Measurements from ENCODE around the gene PPFIBP1. TPM values are rescaled to one million over a fixed set of nuclear protein-coding genes. Genes with fewer than 3 reads are reported as not detected.

The PPFIBP1 gene
- total and polyA plus RNA-seq, 2 of the 13 experiments (the other 11 are each of a cell fraction or from before 2014, with no cell fraction given), result 16.2 to 21.8 TPM

DNA sequence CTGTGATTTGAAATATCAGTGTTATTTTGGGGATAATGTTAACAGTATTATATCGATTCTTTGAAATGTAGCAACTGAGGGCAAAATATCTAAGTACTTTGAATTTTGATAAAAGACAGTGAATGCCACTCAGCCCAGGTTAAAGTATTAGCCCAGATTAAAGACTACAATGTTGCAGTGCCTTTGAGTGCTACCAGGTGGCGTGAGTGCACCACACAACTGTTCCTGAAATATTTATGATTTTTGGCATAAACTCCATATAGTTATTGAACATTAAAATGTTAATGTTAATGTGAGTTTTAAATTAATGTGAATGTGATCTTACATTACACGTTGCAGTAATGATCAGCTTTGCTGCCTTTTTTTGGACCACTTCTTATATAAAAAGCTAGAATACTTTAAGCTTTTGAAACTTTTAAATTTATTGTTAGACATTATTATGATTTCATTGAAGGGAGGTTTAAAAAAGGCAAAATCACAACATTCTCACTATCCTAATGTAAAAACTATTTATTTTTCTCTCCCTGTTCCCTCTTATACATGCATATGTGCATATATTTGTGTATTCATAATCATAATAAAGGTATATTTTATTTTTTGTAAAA lies 209.1 kb downstream of the PPFIBP1 start (continued):
- TF ChIP-seq, protein P1, sequence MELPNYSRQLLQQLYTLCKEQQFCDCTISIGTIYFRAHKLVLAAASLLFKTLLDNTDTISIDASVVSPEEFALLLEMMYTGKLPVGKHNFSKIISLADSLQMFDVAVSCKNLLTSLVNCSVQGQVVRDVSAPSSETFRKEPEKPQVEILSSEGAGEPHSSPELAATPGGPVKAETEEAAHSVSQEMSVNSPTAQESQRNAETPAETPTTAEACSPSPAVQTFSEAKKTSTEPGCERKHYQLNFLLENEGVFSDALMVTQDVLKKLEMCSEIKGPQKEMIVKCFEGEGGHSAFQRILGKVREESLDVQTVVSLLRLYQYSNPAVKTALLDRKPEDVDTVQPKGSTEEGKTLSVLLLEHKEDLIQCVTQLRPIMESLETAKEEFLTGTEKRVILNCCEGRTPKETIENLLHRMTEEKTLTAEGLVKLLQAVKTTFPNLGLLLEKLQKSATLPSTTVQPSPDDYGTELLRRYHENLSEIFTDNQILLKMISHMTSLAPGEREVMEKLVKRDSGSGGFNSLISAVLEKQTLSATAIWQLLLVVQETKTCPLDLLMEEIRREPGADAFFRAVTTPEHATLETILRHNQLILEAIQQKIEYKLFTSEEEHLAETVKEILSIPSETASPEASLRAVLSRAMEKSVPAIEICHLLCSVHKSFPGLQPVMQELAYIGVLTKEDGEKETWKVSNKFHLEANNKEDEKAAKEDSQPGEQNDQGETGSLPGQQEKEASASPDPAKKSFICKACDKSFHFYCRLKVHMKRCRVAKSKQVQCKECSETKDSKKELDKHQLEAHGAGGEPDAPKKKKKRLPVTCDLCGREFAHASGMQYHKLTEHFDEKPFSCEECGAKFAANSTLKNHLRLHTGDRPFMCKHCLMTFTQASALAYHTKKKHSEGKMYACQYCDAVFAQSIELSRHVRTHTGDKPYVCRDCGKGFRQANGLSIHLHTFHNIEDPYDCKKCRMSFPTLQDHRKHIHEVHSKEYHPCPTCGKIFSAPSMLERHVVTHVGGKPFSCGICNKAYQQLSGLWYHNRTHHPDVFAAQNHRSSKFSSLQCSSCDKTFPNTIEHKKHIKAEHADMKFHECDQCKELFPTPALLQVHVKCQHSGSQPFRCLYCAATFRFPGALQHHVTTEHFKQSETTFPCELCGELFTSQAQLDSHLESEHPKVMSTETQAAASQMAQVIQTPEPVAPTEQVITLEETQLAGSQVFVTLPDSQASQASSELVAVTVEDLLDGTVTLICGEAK (IDR thresholded peaks at IDR 0.05), result no peak
- TF ChIP-seq, protein P1 (CRISPR knock-in tag; IDR thresholded peaks at IDR 0.05), result no peak
- no peak for TF ChIP-seq ZFP62 (CRISPR knock-in tag; IDR thresholded peaks at IDR 0.05)
- TF ChIP-seq MAF1 (CRISPR knock-in tag; IDR thresholded peaks at IDR 0.05; ENCODE audit: borderline replicate concordance), result no peak
- TF ChIP-seq ZNF776 (CRISPR knock-in tag; IDR thresholded peaks at IDR 0.05), result no peak
- no peak for TF ChIP-seq SP5 (CRISPR knock-in tag; IDR thresholded peaks at IDR 0.05; ENCODE audit: borderline replicate concordance, low read depth)
- TF ChIP-seq ZNF501 (CRISPR knock-in tag; IDR thresholded peaks at IDR 0.05), result no peak
- TF ChIP-seq, protein P2, sequence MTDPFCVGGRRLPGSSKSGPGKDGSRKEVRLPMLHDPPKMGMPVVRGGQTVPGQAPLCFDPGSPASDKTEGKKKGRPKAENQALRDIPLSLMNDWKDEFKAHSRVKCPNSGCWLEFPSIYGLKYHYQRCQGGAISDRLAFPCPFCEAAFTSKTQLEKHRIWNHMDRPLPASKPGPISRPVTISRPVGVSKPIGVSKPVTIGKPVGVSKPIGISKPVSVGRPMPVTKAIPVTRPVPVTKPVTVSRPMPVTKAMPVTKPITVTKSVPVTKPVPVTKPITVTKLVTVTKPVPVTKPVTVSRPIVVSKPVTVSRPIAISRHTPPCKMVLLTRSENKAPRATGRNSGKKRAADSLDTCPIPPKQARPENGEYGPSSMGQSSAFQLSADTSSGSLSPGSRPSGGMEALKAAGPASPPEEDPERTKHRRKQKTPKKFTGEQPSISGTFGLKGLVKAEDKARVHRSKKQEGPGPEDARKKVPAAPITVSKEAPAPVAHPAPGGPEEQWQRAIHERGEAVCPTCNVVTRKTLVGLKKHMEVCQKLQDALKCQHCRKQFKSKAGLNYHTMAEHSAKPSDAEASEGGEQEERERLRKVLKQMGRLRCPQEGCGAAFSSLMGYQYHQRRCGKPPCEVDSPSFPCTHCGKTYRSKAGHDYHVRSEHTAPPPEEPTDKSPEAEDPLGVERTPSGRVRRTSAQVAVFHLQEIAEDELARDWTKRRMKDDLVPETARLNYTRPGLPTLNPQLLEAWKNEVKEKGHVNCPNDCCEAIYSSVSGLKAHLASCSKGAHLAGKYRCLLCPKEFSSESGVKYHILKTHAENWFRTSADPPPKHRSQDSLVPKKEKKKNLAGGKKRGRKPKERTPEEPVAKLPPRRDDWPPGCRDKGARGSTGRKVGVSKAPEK (CRISPR knock-in tag; IDR thresholded peaks at IDR 0.05; ENCODE audit: borderline replicate concordance), result no peak
- no peak for TF ChIP-seq NFE2L2 (IDR thresholded peaks at IDR 0.05; ENCODE audit: low read length)
- TF ChIP-seq MIER3 (CRISPR knock-in tag; IDR thresholded peaks at IDR 0.05; ENCODE audit: borderline replicate concordance), result no peak
- no peak for TF ChIP-seq ZNF572 (CRISPR knock-in tag; IDR thresholded peaks at IDR 0.05)
- no peak for TF ChIP-seq ZKSCAN8 (CRISPR knock-in tag; IDR thresholded peaks at IDR 0.05; ENCODE audit: borderline replicate concordance)
- TF ChIP-seq CBFB (CRISPR knock-in tag; IDR thresholded peaks at IDR 0.05), result no peak
- TF ChIP-seq ZNF121 (CRISPR knock-in tag; IDR thresholded peaks at IDR 0.05), result no peak
- TF ChIP-seq NCOA5 (CRISPR knock-in tag; IDR thresholded peaks at IDR 0.05), result no peak
- TF ChIP-seq, protein P3, sequence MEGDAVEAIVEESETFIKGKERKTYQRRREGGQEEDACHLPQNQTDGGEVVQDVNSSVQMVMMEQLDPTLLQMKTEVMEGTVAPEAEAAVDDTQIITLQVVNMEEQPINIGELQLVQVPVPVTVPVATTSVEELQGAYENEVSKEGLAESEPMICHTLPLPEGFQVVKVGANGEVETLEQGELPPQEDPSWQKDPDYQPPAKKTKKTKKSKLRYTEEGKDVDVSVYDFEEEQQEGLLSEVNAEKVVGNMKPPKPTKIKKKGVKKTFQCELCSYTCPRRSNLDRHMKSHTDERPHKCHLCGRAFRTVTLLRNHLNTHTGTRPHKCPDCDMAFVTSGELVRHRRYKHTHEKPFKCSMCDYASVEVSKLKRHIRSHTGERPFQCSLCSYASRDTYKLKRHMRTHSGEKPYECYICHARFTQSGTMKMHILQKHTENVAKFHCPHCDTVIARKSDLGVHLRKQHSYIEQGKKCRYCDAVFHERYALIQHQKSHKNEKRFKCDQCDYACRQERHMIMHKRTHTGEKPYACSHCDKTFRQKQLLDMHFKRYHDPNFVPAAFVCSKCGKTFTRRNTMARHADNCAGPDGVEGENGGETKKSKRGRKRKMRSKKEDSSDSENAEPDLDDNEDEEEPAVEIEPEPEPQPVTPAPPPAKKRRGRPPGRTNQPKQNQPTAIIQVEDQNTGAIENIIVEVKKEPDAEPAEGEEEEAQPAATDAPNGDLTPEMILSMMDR (CRISPR knock-in tag; IDR thresholded peaks at IDR 0.05), result peak; percentile 79
- TF ChIP-seq STAG1 (CRISPR knock-in tag; IDR thresholded peaks at IDR 0.05), result peak; percentile 86
- no peak for TF ChIP-seq CEBPG (CRISPR knock-in tag; IDR thresholded peaks at IDR 0.05)
